SK-N-SH (cell line): Measurements from ENCODE around the gene NPHP1. TPM values are rescaled to one million over a fixed set of nuclear protein-coding genes. Genes with fewer than 3 reads are reported as not detected.

ENCODE experiments used
- CTCF ChIA-PET: fragments of 300-600, 350-600 bp; formaldehyde crosslinking; extraction: SDS; loops from one replicate; lab custom pipeline; 2021; lab: Yijun Ruan, JAX
- POLR2A ChIA-PET: fragments of 350-600 bp; sonication (Branson Sonifier 250); formaldehyde crosslinking; extraction: SDS; loops from one replicate; lab custom pipeline; 2020; ENCODE audit warnings: antibody characterized with exemption, inconsistent platforms; lab: Yijun Ruan, JAX
- DNase-seq: peaks from one replicate; pipeline ENCODE4 v3.0.0; 2012
- H2AFZ ChIP-seq: fragments of 200-600 bp; sonication (generic); 2 replicates; pipeline ENCODE4 v1.8.1; 2016; ENCODE audit warnings: antibody characterized with exemption, mild to moderate bottlenecking, low read depth
- H3F3A ChIP-seq: fragments of 200-600 bp; sonication (generic); replicated peaks from 2 replicates; pipeline ENCODE3; 2016; ENCODE audit warnings: antibody characterized with exemption, mild to moderate bottlenecking; ENCODE audit not compliant: insufficient read depth
- H3K27ac ChIP-seq, 2 experiments: fragments of 200-500 bp in 1 of 2; fragments of 200-600 bp in 1 of 2; sonication (Bioruptor generic) in 1 of 2; sonication (generic), shearing (Covaris generic) in 1 of 2; 2 replicates each; pipeline versions ENCODE4 v1.5.1 to v1.6.1; 2014 to 2016; ENCODE audit warnings: low read depth in 2 of 2, inconsistent platforms in 1 of 2, low read length in 1 of 2, mild to moderate bottlenecking in 1 of 2, mixed read lengths in 1 of 2
- H3K27me3 ChIP-seq: fragments of 200-600 bp; sonication (generic), shearing (Covaris generic); 2 replicates; pipeline ENCODE4 v1.6.1; 2016; ENCODE audit warnings: mixed run types; ENCODE audit not compliant: insufficient read depth
- H3K36me3 ChIP-seq, 2 experiments: fragments of 200-500 bp in 1 of 2; fragments of 200-600 bp in 1 of 2; sonication (Bioruptor generic) in 1 of 2; sonication (generic) in 1 of 2; replicated peaks in 1 of 2; 2 replicates each; pipeline versions ENCODE3 to v1.5.1; 2014 to 2016; ENCODE audit warnings: low read length in 1 of 2, mild to moderate bottlenecking in 1 of 2; ENCODE audit not compliant: insufficient read depth in 2 of 2, control insufficient read depth in 1 of 2
- H3K4me1 ChIP-seq, 2 experiments: fragments of 200-500 bp in 1 of 2; fragments of 200-600 bp in 1 of 2; sonication (Bioruptor generic) in 1 of 2; sonication (generic), shearing (Covaris generic) in 1 of 2; 2 replicates each; pipeline versions ENCODE4 v1.5.1 to v1.6.1; 2014 to 2016; ENCODE audit warnings: low read depth in 1 of 2, low read length in 1 of 2, mixed run types in 1 of 2; ENCODE audit not compliant: insufficient read depth in 2 of 2, control insufficient read depth in 1 of 2
- H3K4me2 ChIP-seq: fragments of 200-600 bp; sonication (generic), shearing (Covaris generic); 2 replicates; pipeline ENCODE4 v1.6.1; 2017; ENCODE audit warnings: mixed run types
- H3K4me3 ChIP-seq, 2 experiments: fragments of 200-500 bp in 1 of 2; fragments of 200-600 bp in 1 of 2; sonication (Bioruptor generic) in 1 of 2; sonication (generic), shearing (Covaris generic) in 1 of 2; 2 replicates each; pipeline versions ENCODE4 v1.5.1 to v1.8.1; 2014 to 2016; ENCODE audit warnings: low read depth in 2 of 2, inconsistent platforms in 1 of 2, low read length in 1 of 2, mild to moderate bottlenecking in 1 of 2, mixed read lengths in 1 of 2, moderate library complexity in 1 of 2
- H3K79me2 ChIP-seq: fragments of 200-600 bp; sonication (generic); 2 replicates; pipeline ENCODE4 v1.8.1; 2017; ENCODE audit warnings: mild to moderate bottlenecking; ENCODE audit not compliant: insufficient read depth
- H3K9ac ChIP-seq: fragments of 200-600 bp; sonication (generic); 2 replicates; pipeline ENCODE4 v1.6.1; 2017; ENCODE audit warnings: mixed run types
- H3K9me2 ChIP-seq: fragments of 200-600 bp; sonication (generic); 2 replicates; pipeline ENCODE4 v1.6.1; 2017; ENCODE audit warnings: mixed run types
- H3K9me3 ChIP-seq: fragments of 200-600 bp; sonication (generic); 2 replicates; pipeline ENCODE4 v1.6.1; 2017; ENCODE audit warnings: mixed run types, mild to moderate bottlenecking, moderate library complexity
- H4K20me1 ChIP-seq: fragments of 200-600 bp; sonication (generic); 2 replicates; pipeline ENCODE4 v1.6.1; 2017; ENCODE audit warnings: mild to moderate bottlenecking, mixed run types; ENCODE audit not compliant: insufficient read depth
- CHD2 ChIP-seq: fragments of 150-350 bp; IDR thresholded peaks from 2 replicates; pipeline ENCODE4 v1.6.1; 2018; ENCODE audit warnings: low read length; ENCODE audit not compliant: partially characterized antibody
- EP300 ChIP-seq, 2 experiments: IDR thresholded peaks; 2 replicates each; pipeline versions ENCODE4 v1.4.0 to v1.6.1; 2012; ENCODE audit warnings: borderline replicate concordance in 1 of 2, low read depth in 1 of 2, low read length in 1 of 2
- EZH2phosphoT487 ChIP-seq: fragments of 200-600 bp; sonication (generic); IDR thresholded peaks from 2 replicates; pipeline ENCODE4 v1.6.1; 2017; ENCODE audit warnings: low read depth, mixed run types, mild to moderate bottlenecking, antibody characterized with exemption, moderate library complexity, borderline replicate concordance
- FOXJ3 ChIP-seq: sonication (generic); formaldehyde crosslinking; IDR thresholded peaks from 2 replicates; pipeline ENCODE4 v1.5.1; 2020; ENCODE audit warnings: mild to moderate bottlenecking, missing genetic modification reagents
- FOXM1 ChIP-seq: IDR thresholded peaks from 2 replicates; pipeline ENCODE4 v1.4.0; 2012; ENCODE audit warnings: low read depth, mild to moderate bottlenecking
- GATA2 ChIP-seq: sonication (generic); formaldehyde crosslinking; IDR thresholded peaks from 2 replicates; pipeline ENCODE4 v1.5.0; 2020; ENCODE audit warnings: mild to moderate bottlenecking, missing genetic modification reagents
- JUND ChIP-seq: IDR thresholded peaks from 2 replicates; pipeline ENCODE4 v1.4.0; 2012
- MAX ChIP-seq: IDR thresholded peaks from 2 replicates; pipeline ENCODE4 v1.4.0; 2012; ENCODE audit warnings: low read depth
- MXI1 ChIP-seq: IDR thresholded peaks from 2 replicates; pipeline ENCODE4 v1.6.1; 2012; ENCODE audit warnings: mild to moderate bottlenecking, low read depth, low read length, improper control_type of control experiment
- NFIC ChIP-seq: IDR thresholded peaks from 2 replicates; pipeline ENCODE4 v1.4.0; 2012; ENCODE audit warnings: borderline replicate concordance
- PBX3 ChIP-seq: IDR thresholded peaks from 2 replicates; pipeline ENCODE4; 2012
- RAD21 ChIP-seq: IDR thresholded peaks from 2 replicates; pipeline ENCODE4 v1.6.1; 2012; ENCODE audit warnings: mild to moderate bottlenecking, low read length
- RCOR1 ChIP-seq: fragments of 150-350 bp; IDR thresholded peaks from 2 replicates; pipeline ENCODE4 v1.6.1; 2017; ENCODE audit warnings: antibody characterized with exemption, low read length
- SMC3 ChIP-seq: IDR thresholded peaks from 2 replicates; pipeline ENCODE4 v1.6.1; 2012; ENCODE audit warnings: low read depth, low read length, improper control_type of control experiment
- TEAD4 ChIP-seq: IDR thresholded peaks from 2 replicates; pipeline ENCODE4 v1.4.0; 2012; ENCODE audit warnings: mild to moderate bottlenecking, borderline replicate concordance; ENCODE audit not compliant: insufficient read depth
- USF1 ChIP-seq: IDR thresholded peaks from 2 replicates; pipeline ENCODE4 v1.4.0; 2012; ENCODE audit warnings: low read depth, borderline replicate concordance
- WGBS: methylation state at CpG from one replicate; pipeline ENCODE4 v1.1.6; 2017; ENCODE audit warnings: low lambda C conversion rate; 5-methylcytosine and 5-hydroxymethylcytosine counted together
- polyA plus RNA-seq, 3 experiments: library from polyadenylated mRNA; depleted of rRNA; stranded (reverse); fragments of >200 nt; gene quantifications; 2 replicates each; pipeline ENCODE4 v1.2.3, GENCODE V29; 2012
- TF ChIP-seq, protein P1 (sequence below): fragments of 200-600 bp; sonication (generic); IDR thresholded peaks from 2 replicates; pipeline ENCODE4 v1.6.1; 2017; ENCODE audit warnings: antibody characterized with exemption, mild to moderate bottlenecking, moderate library complexity
- TF ChIP-seq, protein P2 (sequence below): fragments of 150-350 bp; IDR thresholded peaks from 2 replicates; pipeline ENCODE4 v1.6.1; 2016; ENCODE audit warnings: mild to moderate bottlenecking, low read depth, low read length

The NPHP1 gene
- polyA plus RNA-seq, 1 of the 3 experiments (the other 2 are of a cell fraction): 5.0 TPM

- no peaks in the 10 kb centered on the region for H4K20me1 ChIP-seq
- 92% methylated on average over 3 of the region's 3 CpGs for WGBS
- H3K4me1 ChIP-seq: peaks cover 3 to 12% of the 10 kb centered on the region in 2 experiments; a peak in 1 of 4 replicates
- no peak overlapping the region for H3K4me3 ChIP-seq
- POLR2A ChIA-PET: no interaction called here
- no peak overlapping the region for H2AFZ ChIP-seq
- no peaks in the 10 kb centered on the region for H3K36me3 ChIP-seq
- H3K9me3 ChIP-seq: no peaks in the 10 kb centered on the region
- CTCF ChIA-PET: interaction anchor here (0.8 to 1.2 kb wide), 2 partner anchors 10 to 35 kb away, joined by 3 read pairs; no protein-coding TSS in a partner anchor
- H3K9me2 ChIP-seq: no peaks in the 10 kb centered on the region
- TF ChIP-seq NFIC (no peak), CHD2 (no peak), MXI1 (no peak), USF1 (no peak), RAD21 (no peak), JUND (no peak), GATA2 (CRISPR knock-in tag) (no peak)
- H3K9ac ChIP-seq: no peak overlapping the region
- H3F3A ChIP-seq: peaks cover 7% of the 10 kb centered on the region
- no peaks in the 10 kb centered on the region for H3K27me3 ChIP-seq
- H3K27ac ChIP-seq: no peak overlapping the region
- DNase-seq: no peak
- no peaks in the 10 kb centered on the region for H3K79me2 ChIP-seq
- H3K4me2 ChIP-seq: no peak overlapping the region
Observed at GRCh38 chr2:110121592-110121991, 83.2 kb downstream of the NPHP1 start.

DNA sequence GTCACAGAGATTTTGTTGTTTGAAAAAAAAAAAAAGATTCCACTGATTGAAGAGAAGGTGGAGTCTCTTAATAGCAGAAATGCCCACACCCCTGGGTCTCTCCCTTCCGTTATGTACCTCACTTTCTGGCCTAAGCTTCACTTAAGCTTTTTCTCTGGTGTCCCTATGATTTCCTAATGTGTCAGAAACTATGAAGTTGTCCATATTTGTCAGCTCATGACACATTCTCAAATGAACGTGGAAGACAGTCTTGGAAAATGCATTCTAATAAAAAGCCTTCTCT, 83.8 kb downstream of the NPHP1 start:
- Histone ChIP-seq H3K27me3 (no peaks in the 10 kb centered on the region), H3K4me1 (peaks cover 3 to 11% of the 10 kb centered on the region in 2 experiments; a peak in 2 of 4 replicates), H3F3A (peaks cover 7% of the 10 kb centered on the region), H3K4me3 (no peak overlapping the region), H3K79me2 (no peaks in the 10 kb centered on the region), H3K4me2 (no peak overlapping the region), H3K9me3 (no peaks in the 10 kb centered on the region), H3K9me2 (no peaks in the 10 kb centered on the region), H3K36me3 (no peaks in the 10 kb centered on the region), H4K20me1 (no peaks in the 10 kb centered on the region), H2AFZ (peak overlapping the region; percentile 49; the same call in 1 of the 2 replicates), H3K9ac (no peak overlapping the region), H3K27ac (no peak overlapping the region)
- 81% methylated on average over 2 of the region's 2 CpGs for WGBS
- TF ChIP-seq SMC3 (no peak), FOXM1 (no peak), FOXJ3 (CRISPR knock-in tag) (no peak), EP300 (IDR thresholded peaks at IDR 0.05; ENCODE audit: borderline replicate concordance in 1 of 2, low read depth in 1 of 2, low read length in 1 of 2) (no peak), RCOR1 (no peak), GATA2 (CRISPR knock-in tag) (no peak), PBX3 (no peak), TEAD4 (no peak), JUND (no peak), EZH2phosphoT487 (no peak), MAX (no peak)
- TF ChIP-seq, protein P1, sequence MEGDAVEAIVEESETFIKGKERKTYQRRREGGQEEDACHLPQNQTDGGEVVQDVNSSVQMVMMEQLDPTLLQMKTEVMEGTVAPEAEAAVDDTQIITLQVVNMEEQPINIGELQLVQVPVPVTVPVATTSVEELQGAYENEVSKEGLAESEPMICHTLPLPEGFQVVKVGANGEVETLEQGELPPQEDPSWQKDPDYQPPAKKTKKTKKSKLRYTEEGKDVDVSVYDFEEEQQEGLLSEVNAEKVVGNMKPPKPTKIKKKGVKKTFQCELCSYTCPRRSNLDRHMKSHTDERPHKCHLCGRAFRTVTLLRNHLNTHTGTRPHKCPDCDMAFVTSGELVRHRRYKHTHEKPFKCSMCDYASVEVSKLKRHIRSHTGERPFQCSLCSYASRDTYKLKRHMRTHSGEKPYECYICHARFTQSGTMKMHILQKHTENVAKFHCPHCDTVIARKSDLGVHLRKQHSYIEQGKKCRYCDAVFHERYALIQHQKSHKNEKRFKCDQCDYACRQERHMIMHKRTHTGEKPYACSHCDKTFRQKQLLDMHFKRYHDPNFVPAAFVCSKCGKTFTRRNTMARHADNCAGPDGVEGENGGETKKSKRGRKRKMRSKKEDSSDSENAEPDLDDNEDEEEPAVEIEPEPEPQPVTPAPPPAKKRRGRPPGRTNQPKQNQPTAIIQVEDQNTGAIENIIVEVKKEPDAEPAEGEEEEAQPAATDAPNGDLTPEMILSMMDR: no peak
- TF ChIP-seq, protein P2, sequence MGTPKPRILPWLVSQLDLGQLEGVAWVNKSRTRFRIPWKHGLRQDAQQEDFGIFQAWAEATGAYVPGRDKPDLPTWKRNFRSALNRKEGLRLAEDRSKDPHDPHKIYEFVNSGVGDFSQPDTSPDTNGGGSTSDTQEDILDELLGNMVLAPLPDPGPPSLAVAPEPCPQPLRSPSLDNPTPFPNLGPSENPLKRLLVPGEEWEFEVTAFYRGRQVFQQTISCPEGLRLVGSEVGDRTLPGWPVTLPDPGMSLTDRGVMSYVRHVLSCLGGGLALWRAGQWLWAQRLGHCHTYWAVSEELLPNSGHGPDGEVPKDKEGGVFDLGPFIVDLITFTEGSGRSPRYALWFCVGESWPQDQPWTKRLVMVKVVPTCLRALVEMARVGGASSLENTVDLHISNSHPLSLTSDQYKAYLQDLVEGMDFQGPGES: no peak
- ChIA-PET CTCF (interaction anchor here (1.2 kb wide), 1 partner anchor 36 kb away, joined by 3 read pairs; no protein-coding TSS in a partner anchor), POLR2A (no interaction called here)
- no peak for DNase-seq
